Stimulated activated CD4-positive, alpha-beta T cell treated with anti-CD3 and anti-CD28 coated beads, Interleukin-4, amount 100 ng/mL, for 1 hour (primary cell): ENCODE measurements around the gene GAPT.
"Not testable (repeated sequence)": the region's sequence is repeated elsewhere in the genome, so short reads cannot be mapped to it uniquely, and the experiment has no call there.

Experiments used
- DNase-seq: peaks from one replicate; pipeline ENCODE4 v3.0.0-alpha.2; 2020

Gene GAPT

DNA sequence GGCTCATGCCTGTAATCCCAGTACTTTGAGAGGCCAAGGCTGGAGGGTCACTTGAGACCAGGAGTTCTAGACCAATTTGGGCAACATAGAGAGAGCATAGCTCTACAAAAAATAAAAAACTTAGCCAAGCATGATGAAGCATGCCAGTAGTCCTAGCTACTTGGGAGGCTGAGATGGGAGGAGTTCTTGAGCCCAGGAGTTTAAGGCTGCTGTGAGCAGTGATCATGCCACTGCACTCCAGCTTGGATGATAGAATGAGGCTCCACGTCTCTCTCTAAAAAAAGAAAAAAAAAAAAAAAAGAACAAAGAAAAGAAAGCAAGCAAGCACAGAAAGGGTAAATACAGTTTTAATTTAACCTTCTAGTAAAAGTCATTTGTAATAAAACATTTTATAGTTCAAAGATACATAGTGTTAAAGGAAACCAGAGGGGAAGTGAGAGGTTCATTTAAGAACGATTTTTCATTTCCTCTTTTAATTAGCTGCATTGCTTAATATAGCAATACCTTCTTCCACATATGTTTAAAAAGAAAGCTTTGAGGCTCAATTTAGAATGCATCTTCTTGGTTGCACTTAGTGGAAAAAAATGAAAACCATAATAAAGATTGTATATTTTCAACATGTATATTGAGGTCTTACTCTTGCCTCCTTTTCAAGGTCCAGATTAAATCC, 14.9 kb downstream of the GAPT start:
- DNase-seq, result no peak

DNA sequence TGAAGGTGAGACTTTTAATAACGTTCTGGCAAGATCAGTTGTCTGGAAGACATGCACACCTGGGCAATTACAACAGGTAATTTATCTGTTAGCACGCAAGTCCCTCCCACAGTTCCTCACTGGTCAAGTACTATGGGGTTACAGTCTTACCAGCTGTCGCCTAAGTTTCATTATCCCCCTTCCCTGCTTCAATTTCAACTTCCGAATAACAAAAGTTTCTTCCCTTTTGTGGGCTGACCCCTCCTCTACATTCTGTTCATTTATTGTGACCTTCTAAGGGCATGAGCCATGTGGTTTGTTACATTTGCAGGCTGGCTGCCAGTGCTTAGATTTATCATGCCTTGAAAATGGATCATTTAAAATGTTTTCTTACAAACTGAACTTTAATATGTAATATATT, 16.5 kb downstream of the GAPT start:
- DNase-seq, result no peak

DNA sequence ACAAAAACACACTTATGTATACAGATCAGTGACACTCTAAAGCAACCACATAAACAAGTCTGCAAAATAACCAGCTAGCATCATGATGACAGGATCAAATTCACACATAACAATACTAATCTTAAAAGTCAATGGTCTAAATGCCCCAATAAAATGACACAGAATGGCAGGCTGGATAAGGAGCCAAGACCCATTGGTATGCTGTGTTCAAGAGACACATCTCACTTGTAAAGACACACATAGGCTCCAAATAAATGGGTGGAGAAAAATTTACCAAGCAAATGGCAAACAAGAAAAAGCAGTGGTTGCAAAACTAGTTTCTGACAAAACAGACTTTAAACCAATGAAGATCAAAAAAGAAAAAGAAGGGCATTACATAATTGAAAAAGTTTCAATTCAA, 26.0 kb downstream of the GAPT start:
- DNase-seq, result no peak

DNA sequence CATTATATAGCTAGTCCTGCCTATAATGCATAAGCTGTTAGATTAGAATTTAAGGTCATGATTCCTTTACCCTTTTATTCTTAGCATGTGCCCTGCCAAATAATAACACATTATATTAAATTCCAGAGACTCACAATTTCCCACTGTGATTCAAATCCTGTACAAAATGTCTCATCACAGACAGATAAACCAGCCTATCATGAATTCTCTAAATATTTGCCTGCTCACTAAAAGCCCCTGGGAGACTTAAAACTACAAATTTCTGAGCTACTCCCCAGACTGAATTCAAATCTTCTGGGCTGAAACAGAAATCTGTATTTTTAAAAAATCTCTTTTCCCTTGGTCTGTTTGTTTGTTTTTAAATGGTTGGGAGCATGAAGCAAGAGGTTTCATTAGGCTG, 32.7 kb downstream of the GAPT start:
- DNase-seq, result no peak

DNA sequence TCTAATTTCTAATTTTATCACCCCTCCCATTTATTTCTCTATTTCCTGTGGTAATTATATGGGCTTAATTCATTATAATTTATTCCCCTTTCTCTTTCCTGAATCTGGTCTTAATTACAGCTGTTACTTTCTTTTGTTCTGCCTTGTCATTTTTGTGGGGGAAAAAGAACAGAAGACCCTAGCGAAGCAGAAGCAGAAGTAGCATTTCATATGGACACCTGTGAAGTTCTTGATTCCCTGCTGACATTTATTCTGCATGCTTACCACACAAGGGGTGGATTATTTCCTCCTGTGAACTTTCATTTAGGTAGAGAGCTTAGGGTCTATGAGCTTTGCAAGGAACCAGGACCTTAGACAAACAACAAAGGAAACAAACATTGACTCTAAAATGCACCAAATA, 33.3 kb downstream of the GAPT start:
- no peak for DNase-seq

DNA sequence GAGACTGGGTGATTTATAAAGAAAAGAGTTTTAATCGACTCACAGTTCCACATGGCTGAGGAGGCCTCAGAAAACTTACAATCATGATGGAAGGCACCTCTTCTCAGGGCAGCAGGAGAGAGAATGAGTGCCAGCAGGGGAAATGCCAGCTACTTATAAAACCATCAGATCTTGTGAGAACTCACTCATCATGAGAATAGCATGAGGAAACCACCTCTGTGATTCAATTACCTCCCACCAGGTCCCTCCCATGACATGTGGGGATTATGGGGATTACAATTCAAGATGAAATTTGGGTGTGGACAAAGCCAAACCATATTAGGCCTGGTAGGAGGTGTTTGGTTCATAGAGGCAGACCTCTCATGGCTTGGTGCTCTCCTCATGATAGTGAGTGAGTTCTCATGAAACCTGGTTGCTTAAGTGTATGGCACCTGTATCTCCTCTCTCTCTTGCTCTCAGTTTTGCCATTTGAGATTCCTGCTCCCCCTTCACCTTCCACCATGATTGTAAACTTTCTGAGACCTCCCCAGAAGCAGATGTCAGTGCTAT, 39.8 kb downstream of the GAPT start:
- DNase-seq, result no peak

DNA sequence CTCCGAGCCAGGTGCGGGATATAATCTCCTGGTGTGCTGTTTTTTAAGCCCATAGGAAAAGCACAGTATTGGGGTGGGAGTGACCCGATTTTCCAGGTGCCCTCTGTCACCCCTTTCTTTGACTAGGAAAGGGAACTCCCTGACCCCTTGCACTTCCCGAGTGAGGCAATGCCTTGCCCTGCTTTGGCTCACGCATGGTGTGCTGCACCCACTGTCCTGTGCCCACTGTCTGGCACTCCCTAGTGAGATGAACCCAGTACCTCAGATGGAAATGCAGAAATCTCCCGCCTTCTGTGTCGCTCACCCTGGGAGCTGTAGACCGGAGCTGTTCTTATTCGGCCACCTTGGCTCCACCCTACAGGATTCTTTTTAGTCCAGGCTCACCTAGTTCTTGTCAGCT, 50.7 kb downstream of the GAPT start:
- DNase-seq, result not testable (repeated sequence)

DNA sequence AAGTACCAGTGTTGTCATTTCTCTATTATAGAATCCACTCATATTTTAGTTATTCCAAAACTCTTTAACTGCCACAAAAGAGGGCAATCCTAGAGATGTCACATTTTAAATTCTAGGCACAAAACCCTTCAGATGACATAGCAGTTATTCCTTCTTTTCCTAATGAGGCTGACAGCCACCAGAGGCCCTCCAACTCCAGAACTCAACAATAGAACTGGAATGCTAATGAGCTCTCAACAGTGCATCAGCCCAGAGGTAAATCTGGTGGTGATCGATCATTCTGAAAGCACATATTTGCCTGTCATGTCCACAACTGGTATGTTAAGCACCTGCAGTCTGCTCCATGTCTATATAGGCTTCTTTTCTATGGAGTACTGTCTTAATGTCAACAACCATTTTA, 51.5 kb downstream of the GAPT start:
- DNase-seq, result no peak

DNA sequence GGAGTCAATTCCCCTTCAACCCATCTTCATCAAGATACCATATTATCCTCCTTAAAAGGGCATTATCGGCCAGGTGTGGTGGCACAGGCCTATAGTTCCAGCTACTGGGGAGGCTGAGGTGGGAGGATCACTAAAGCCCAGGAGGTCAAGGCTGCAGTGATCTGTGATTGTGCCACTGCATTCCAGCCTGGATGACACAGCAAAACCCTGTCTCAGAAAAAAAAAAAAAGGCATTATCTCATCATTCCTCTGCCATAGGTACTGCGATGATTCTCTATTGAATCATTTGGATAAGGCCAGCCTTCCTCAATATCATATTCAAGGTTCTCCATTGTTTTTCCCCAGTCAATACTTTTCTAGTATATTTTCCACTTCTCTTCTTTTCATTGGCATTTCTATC, 52.5 kb downstream of the GAPT start:
- no peak for DNase-seq

DNA sequence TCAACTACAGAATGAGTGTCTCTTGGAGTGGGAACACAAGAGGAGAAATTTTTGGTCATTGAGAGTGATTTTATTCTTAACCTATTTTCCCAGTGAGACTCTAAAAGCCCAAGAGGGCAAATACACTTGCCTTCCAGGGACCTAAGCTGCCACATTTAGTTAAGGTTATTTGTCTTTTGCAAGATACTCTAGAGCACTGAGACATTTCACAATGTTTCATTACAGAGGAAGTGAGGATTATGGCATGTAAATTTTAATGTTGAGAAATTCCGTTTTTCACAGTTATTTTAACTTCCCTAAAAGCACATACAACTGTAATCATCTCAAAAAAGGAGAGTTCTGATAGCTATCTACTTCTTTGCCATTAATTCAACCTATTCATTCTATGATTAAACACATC, 53.0 kb downstream of the GAPT start:
- no peak for DNase-seq

DNA sequence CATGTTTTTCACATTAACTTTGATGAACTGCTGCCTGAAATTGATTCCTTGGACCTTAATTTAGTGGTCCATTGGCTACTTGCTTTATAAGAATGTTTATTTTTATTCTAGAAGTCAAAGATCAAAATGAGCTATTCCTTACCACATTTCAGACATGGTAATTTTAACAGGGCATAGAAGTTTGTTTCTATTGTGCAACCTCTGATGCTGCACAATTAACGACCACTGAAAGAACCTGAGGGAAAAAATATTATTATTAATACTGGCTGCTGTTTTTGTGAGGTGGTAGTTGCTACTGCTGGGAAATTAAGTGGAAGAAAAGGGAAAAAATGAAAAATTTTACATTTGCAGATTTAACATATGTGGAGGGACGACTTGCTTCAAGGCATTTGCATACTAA, 53.7 kb downstream of the GAPT start:
- no peak for DNase-seq

DNA sequence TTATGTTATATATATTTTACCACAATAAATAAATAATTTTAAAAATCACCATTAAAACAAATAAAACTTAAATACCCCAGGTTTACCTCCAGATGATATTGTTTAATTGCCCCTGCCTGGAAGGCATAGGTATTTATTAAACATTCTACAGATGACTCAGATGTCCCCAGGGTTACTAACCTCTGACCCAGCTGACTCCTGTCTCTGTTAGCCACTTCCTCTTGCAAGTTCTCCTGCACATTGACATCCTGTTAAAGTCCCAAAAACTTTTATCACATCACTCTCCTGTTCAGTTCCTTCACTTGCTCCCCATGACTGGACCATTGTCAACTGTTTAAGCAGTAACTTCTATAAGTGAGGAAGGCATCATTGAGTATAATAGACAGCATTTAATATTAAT, 54.7 kb downstream of the GAPT start:
- DNase-seq, result no peak
